Measurements from ENCODE around the gene AADACL3.

Gene AADACL3

GRCh38 chr1:12738934-12739333 lies 23.0 kb downstream of the AADACL3 start:
- H3K4me3 ChIP-seq (ENCODE audit: low read length, poor library complexity, severe bottlenecking) = no peak overlapping the region
- no peaks in the 10 kb centered on the region for H3K4me1 ChIP-seq (ENCODE audit: insufficient read depth, low read length, poor library complexity, severe bottlenecking)
- no peak overlapping the region for H3K9ac ChIP-seq (ENCODE audit: low read depth, low read length, poor library complexity, severe bottlenecking)
- TF ChIP-seq, protein P1, sequence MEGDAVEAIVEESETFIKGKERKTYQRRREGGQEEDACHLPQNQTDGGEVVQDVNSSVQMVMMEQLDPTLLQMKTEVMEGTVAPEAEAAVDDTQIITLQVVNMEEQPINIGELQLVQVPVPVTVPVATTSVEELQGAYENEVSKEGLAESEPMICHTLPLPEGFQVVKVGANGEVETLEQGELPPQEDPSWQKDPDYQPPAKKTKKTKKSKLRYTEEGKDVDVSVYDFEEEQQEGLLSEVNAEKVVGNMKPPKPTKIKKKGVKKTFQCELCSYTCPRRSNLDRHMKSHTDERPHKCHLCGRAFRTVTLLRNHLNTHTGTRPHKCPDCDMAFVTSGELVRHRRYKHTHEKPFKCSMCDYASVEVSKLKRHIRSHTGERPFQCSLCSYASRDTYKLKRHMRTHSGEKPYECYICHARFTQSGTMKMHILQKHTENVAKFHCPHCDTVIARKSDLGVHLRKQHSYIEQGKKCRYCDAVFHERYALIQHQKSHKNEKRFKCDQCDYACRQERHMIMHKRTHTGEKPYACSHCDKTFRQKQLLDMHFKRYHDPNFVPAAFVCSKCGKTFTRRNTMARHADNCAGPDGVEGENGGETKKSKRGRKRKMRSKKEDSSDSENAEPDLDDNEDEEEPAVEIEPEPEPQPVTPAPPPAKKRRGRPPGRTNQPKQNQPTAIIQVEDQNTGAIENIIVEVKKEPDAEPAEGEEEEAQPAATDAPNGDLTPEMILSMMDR (conservative IDR thresholded peaks at IDR 0.05; ENCODE audit: low read length) = no peak
- TF ChIP-seq EZH2phosphoT487 (IDR thresholded peaks at IDR 0.05; ENCODE audit: borderline replicate concordance) = no peak
- no peaks in the 10 kb centered on the region for H3F3A ChIP-seq (ENCODE audit: low read depth)
- no peaks in the 10 kb centered on the region for H3K27me3 ChIP-seq (ENCODE audit: insufficient read depth, low read length, poor library complexity, severe bottlenecking)
- H3K4me2 ChIP-seq (ENCODE audit: low read depth, low read length, poor library complexity, severe bottlenecking) = no peak overlapping the region
- no peak overlapping the region for H2AFZ ChIP-seq (ENCODE audit: low read length)
- H3K36me3 ChIP-seq (ENCODE audit: insufficient read depth, low read length) = no peaks in the 10 kb centered on the region
- H4K20me1 ChIP-seq (ENCODE audit: insufficient read depth, low read length, poor library complexity, severe bottlenecking) = no peaks in the 10 kb centered on the region
- no peaks in the 10 kb centered on the region for H3K79me2 ChIP-seq (ENCODE audit: insufficient read depth, low read length)
- no peaks in the 10 kb centered on the region; the same call in 1 of the 2 replicates for H3K9me2 ChIP-seq (replicated peaks; ENCODE audit: low read depth, low read length)
- H3K9me3 ChIP-seq (ENCODE audit: insufficient read depth, low read depth, low read length) = no peaks in the 10 kb centered on the region

DNA sequence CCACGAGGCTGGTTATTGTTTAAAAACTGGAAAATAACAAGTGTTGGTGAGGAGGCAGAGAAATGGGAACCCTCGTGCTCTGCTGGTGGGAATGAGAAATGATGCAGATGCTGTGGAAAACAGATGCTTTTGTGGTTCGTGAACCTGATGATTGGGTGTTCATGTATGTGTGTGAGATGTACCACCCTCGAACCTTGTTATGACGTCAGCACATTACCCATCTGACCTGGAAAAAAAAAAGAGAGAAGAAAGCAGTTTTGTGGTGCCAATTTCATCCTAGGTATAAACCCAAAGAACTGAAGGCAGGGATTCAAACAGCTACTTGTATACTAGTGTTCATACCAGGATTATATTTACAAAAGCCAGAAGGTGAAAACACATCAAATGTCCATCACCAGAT lies 23.7 kb downstream of the AADACL3 start:
- no peaks in the 10 kb centered on the region for H3K4me1 ChIP-seq (ENCODE audit: insufficient read depth, low read length, poor library complexity, severe bottlenecking)
- H3K9me3 ChIP-seq (ENCODE audit: insufficient read depth, low read depth, low read length) = no peaks in the 10 kb centered on the region
- H4K20me1 ChIP-seq (ENCODE audit: insufficient read depth, low read length, poor library complexity, severe bottlenecking) = no peaks in the 10 kb centered on the region
- TF ChIP-seq, protein P1 (conservative IDR thresholded peaks at IDR 0.05; ENCODE audit: low read length) = no peak
- TF ChIP-seq EZH2phosphoT487 (IDR thresholded peaks at IDR 0.05; ENCODE audit: borderline replicate concordance) = no peak
- no peak overlapping the region for H3K4me3 ChIP-seq (ENCODE audit: low read length, poor library complexity, severe bottlenecking)
- no peaks in the 10 kb centered on the region for H3F3A ChIP-seq (ENCODE audit: low read depth)
- no peak overlapping the region for H3K9ac ChIP-seq (ENCODE audit: low read depth, low read length, poor library complexity, severe bottlenecking)
- H3K4me2 ChIP-seq (ENCODE audit: low read depth, low read length, poor library complexity, severe bottlenecking) = no peak overlapping the region
- H2AFZ ChIP-seq (ENCODE audit: low read length) = no peak overlapping the region
- no peaks in the 10 kb centered on the region for H3K27me3 ChIP-seq (ENCODE audit: insufficient read depth, low read length, poor library complexity, severe bottlenecking)
- no peaks in the 10 kb centered on the region for H3K36me3 ChIP-seq (ENCODE audit: insufficient read depth, low read length)
- no peaks in the 10 kb centered on the region for H3K79me2 ChIP-seq (ENCODE audit: insufficient read depth, low read length)
- no peaks in the 10 kb centered on the region; the same call in 1 of the 2 replicates for H3K9me2 ChIP-seq (replicated peaks; ENCODE audit: low read depth, low read length)

GRCh38 chr1:12741946-12742345 lies 26.0 kb downstream of the AADACL3 start:
- H3K9me2 ChIP-seq (replicated peaks; ENCODE audit: low read depth, low read length) = no peaks in the 10 kb centered on the region; the same call in 1 of the 2 replicates
- TF ChIP-seq EZH2phosphoT487 (IDR thresholded peaks at IDR 0.05; ENCODE audit: borderline replicate concordance) = no peak
- TF ChIP-seq, protein P1 (conservative IDR thresholded peaks at IDR 0.05; ENCODE audit: low read length) = no peak
- H2AFZ ChIP-seq (ENCODE audit: low read length) = no peak overlapping the region
- no peaks in the 10 kb centered on the region for H3K79me2 ChIP-seq (ENCODE audit: insufficient read depth, low read length)
- H3K27me3 ChIP-seq (ENCODE audit: insufficient read depth, low read length, poor library complexity, severe bottlenecking) = no peaks in the 10 kb centered on the region
- no peak overlapping the region for H3K4me2 ChIP-seq (ENCODE audit: low read depth, low read length, poor library complexity, severe bottlenecking)
- no peak overlapping the region for H3K4me3 ChIP-seq (ENCODE audit: low read length, poor library complexity, severe bottlenecking)
- H3K9me3 ChIP-seq (ENCODE audit: insufficient read depth, low read depth, low read length) = no peaks in the 10 kb centered on the region
- no peaks in the 10 kb centered on the region for H3K4me1 ChIP-seq (ENCODE audit: insufficient read depth, low read length, poor library complexity, severe bottlenecking)
- no peaks in the 10 kb centered on the region for H3K36me3 ChIP-seq (ENCODE audit: insufficient read depth, low read length)
- no peaks in the 10 kb centered on the region for H3F3A ChIP-seq (ENCODE audit: low read depth)
- H4K20me1 ChIP-seq (ENCODE audit: insufficient read depth, low read length, poor library complexity, severe bottlenecking) = no peaks in the 10 kb centered on the region
- no peak overlapping the region for H3K9ac ChIP-seq (ENCODE audit: low read depth, low read length, poor library complexity, severe bottlenecking)
